Type B pancreatic cell (in vitro differentiated cells): ENCODE measurements around the gene YWHAQ. TPM values are rescaled to one million over a fixed set of nuclear protein-coding genes. Genes with fewer than 3 reads are reported as not detected.

Experiments
- DNase-seq: peaks from one replicate; pipeline ENCODE4 v3.0.0; 2021; ENCODE audit warnings: mixed read lengths; ENCODE audit not compliant: unreplicated experiment; ENCODE audit errors: extremely low spot score
- H3K27ac Mint-ChIP-seq: 2 replicates; pipeline ENCODE4 v1.8.0; 2021; ENCODE audit warnings: mild to moderate bottlenecking, mixed read lengths
- H3K27me3 Mint-ChIP-seq: 2 replicates; pipeline ENCODE4 v1.8.0; 2021; ENCODE audit warnings: mixed read lengths
- H3K36me3 Mint-ChIP-seq: 2 replicates; pipeline ENCODE4 v1.8.0; 2021; ENCODE audit warnings: mixed read lengths
- H3K4me1 Mint-ChIP-seq: one replicate; pipeline ENCODE4 v1.8.0; 2021; ENCODE audit warnings: mixed read lengths; ENCODE audit not compliant: unreplicated experiment
- H3K4me3 Mint-ChIP-seq: 2 replicates; pipeline ENCODE4 v1.8.0; 2021; ENCODE audit warnings: mild to moderate bottlenecking, mixed read lengths
- H3K9me3 Mint-ChIP-seq: 2 replicates; pipeline ENCODE4 v1.8.0; 2021; ENCODE audit warnings: mixed read lengths
- CTCF ChIP-seq: fragments of 200-600 bp; sonication (generic); conservative IDR thresholded peaks from 2 replicates; pipeline ENCODE4 v1.5.0; 2021; ENCODE audit warnings: antibody characterized with exemption, mild to moderate bottlenecking
- total RNA-seq: library from RNA; stranded (reverse); gene quantifications from 2 replicates; pipeline ENCODE4 v1.2.1, GENCODE V29; 2021; ENCODE audit warnings: low replicate concordance

Gene YWHAQ
- total RNA-seq, 1 donor from 2014 or later: 354 TPM

DNA sequence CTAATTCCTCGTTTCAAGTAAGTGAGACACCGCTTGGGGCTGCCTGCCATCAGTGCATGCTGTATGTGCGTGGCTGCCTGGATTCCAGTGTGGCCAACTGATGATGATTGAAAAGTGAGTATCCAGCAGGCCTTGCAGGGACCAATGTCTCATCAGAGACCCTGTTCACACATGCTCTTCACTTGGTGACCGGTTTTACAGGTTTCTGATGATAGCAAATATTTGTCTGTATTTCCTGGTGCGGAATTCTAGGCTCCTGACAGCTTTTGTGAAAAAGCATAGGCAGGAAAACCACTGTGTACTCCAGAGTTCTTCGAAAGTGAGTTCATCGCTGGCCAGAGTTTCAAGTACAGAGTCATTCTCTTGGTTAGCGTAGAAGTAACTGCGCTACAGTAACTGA lies 13.8 kb upstream of the YWHAQ start:
- TF ChIP-seq CTCF: no peak
- H3K4me1 Mint-ChIP-seq: peaks cover 33% of the 10 kb centered on the region
- H3K9me3 Mint-ChIP-seq: no peaks in the 10 kb centered on the region
- no peaks in the 10 kb centered on the region for H3K36me3 Mint-ChIP-seq
- H3K27ac Mint-ChIP-seq: peak overlapping the region; percentile 86
- no peak overlapping the region for H3K4me3 Mint-ChIP-seq
- DNase-seq: no peak
- no peaks in the 10 kb centered on the region for H3K27me3 Mint-ChIP-seq

DNA sequence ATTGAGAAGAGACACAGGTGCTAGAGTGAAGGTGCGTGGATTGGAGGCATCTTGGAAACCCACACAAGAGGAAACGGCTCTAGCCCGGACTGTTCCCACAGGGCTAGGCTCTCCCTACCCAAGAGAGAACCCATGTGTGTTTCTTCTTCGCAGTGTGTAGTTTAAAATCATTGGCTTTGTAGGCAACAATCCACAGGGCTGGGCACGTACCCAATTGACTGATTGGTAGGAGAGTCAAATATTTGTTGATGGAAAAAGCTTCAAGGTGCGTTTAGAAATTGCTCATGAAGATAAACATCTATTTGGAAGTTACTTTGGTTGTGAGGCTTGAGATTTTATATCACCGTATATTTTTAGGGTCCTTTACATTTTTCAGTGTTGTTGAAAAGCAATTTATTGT lies 13.2 kb upstream of the YWHAQ start:
- Mint-ChIP-seq H3K27me3 (no peaks in the 10 kb centered on the region), H3K4me3 (no peak overlapping the region), H3K4me1 (peaks cover 36% of the 10 kb centered on the region), H3K9me3 (no peaks in the 10 kb centered on the region), H3K36me3 (no peaks in the 10 kb centered on the region), H3K27ac (peak overlapping the region; percentile 86)
- no peak for TF ChIP-seq CTCF
- DNase-seq: no peak

- no peaks in the 10 kb centered on the region for H3K36me3 Mint-ChIP-seq
- H3K4me1 Mint-ChIP-seq: peaks cover 50% of the 10 kb centered on the region
- H3K9me3 Mint-ChIP-seq: no peaks in the 10 kb centered on the region
- DNase-seq: no peak
- no peak overlapping the region for H3K27ac Mint-ChIP-seq
- no peak overlapping the region for H3K4me3 Mint-ChIP-seq
- no peaks in the 10 kb centered on the region for H3K27me3 Mint-ChIP-seq
- TF ChIP-seq CTCF: no peak
Measured at GRCh38 chr2:9641641-9642040, 10.8 kb upstream of the YWHAQ start.

DNA sequence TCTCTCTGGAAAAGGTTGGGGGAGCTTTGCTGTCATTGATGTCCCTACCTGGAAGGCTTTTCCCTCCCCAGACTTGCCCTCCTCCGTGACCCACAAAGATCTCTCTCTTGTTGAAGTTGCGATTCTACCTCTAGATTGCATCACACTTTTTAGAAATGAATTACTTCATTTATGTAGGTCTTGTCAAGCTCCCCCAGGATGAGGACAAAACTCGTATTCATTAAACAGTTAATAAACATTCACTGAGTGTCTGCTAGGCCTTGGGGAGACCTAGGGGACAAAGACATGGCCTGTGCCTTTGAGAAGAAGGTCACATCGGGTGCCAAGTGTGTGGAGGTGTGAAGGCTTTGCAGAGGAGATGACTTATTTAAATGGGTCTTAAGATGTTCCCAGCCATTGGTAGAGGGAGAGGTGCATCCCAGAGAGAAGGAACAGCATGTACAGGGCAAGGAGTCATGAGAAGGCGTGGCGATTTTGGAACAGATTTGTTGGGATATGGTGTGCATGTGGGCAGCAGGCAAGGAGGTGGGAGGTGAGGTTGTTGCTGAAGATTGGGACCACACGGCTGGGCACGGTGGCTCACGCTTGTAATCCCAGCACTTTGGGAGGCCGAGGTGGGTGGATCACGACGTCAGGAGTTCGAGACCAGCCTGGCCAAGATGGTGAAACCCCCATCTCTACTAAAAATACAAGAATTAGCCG lies 9.8 kb upstream of the YWHAQ start:
- Mint-ChIP-seq H3K4me3 (no peak overlapping the region), H3K9me3 (no peaks in the 10 kb centered on the region), H3K4me1 (peaks cover 44% of the 10 kb centered on the region), H3K27ac (no peak overlapping the region), H3K27me3 (no peaks in the 10 kb centered on the region), H3K36me3 (no peaks in the 10 kb centered on the region)
- DNase-seq: no peak
- no peak for TF ChIP-seq CTCF

GRCh38 chr2:9639740-9640343 lies 9.0 kb upstream of the YWHAQ start:
- no peak overlapping the region for H3K4me3 Mint-ChIP-seq
- TF ChIP-seq CTCF: no peak
- no peaks in the 10 kb centered on the region for H3K9me3 Mint-ChIP-seq

More at GRCh38 chr2:9639740-9640343, 9.0 kb upstream of the YWHAQ start:
- Mint-ChIP-seq H3K27ac (no peak overlapping the region), H3K27me3 (no peaks in the 10 kb centered on the region), H3K4me1 (peaks cover 44% of the 10 kb centered on the region), H3K36me3 (no peaks in the 10 kb centered on the region)
- no peak for DNase-seq
